HG02970 (cell line): ENCODE results near the gene PIGU.

ENCODE experiments used
- ATAC-seq: cut with Tn5 transposase; IDR thresholded peaks from one replicate; pipeline ENCODE4 v1.9.1; 2021; ENCODE audit warnings: mild to moderate bottlenecking, moderate library complexity, moderate number of reproducible peaks; ENCODE audit not compliant: unreplicated experiment, low FRiP score

The PIGU gene

GRCh38 chr20:34561661-34562060, 115.2 kb downstream of the PIGU start:
- no peak for ATAC-seq

- ATAC-seq = no peak
Measured at GRCh38 chr20:34560614-34561013, 116.3 kb downstream of the PIGU start.

GRCh38 chr20:34560141-34560523, 116.8 kb downstream of the PIGU start:
- ATAC-seq = no peak

- ATAC-seq = no peak
Measured at GRCh38 chr20:34559311-34560140, 117.4 kb downstream of the PIGU start.

GRCh38 chr20:34558320-34559218, 118.3 kb downstream of the PIGU start, which contains the start of gene MAP1LC3A:
MAP1LC3A (plus strand) TSS chr20:34558718; CDS start chr20:34558869, 151 bp downstream.
- peak; percentile 66 for ATAC-seq

- no peak for ATAC-seq
Measured at GRCh38 chr20:34557936-34558319, 119.0 kb downstream of the PIGU start.

GRCh38 chr20:34553366-34553867, 123.5 kb downstream of the PIGU start:
- no peak for ATAC-seq

GRCh38 chr20:34552569-34552968, 124.3 kb downstream of the PIGU start:
- ATAC-seq = no peak

- ATAC-seq = no peak
Measured at GRCh38 chr20:34549929-34550305, 127.0 kb downstream of the PIGU start.

- ATAC-seq = no peak
Measured at GRCh38 chr20:34549291-34549928, 127.5 kb downstream of the PIGU start.

- no peak for ATAC-seq
Measured at GRCh38 chr20:34547844-34548613, 128.9 kb downstream of the PIGU start.

GRCh38 chr20:34546751-34547181, 130.1 kb downstream of the PIGU start:
- ATAC-seq = no peak

GRCh38 chr20:34544109-34544796, 132.6 kb downstream of the PIGU start:
- ATAC-seq = no peak

- no peak for ATAC-seq
Measured at GRCh38 chr20:34543463-34544056, 133.3 kb downstream of the PIGU start.

- ATAC-seq = no peak
Measured at GRCh38 chr20:34542439-34542838, 134.5 kb downstream of the PIGU start.

- no peak for ATAC-seq
Measured at GRCh38 chr20:34541917-34542316, 135.0 kb downstream of the PIGU start.

- no peak for ATAC-seq
Measured at GRCh38 chr20:34541264-34541901, 135.5 kb downstream of the PIGU start.

- no peak for ATAC-seq
Measured at GRCh38 chr20:34540596-34541263, 136.2 kb downstream of the PIGU start.
